HepG2 (cell line): ENCODE results near the gene ARL10. TPM values are rescaled to one million over a fixed set of nuclear protein-coding genes. Genes with fewer than 3 reads are reported as not detected.

Experiments
- AGO2 ChIP-seq: fragments of 200-400 bp; formaldehyde crosslinking; optimal IDR thresholded peaks from 2 replicates; pipeline ENCODE3; 2017; ENCODE audit warnings: mild to moderate bottlenecking, low read depth, low read length, moderate library complexity
- CCDC6 ChIP-seq: sonication (generic); formaldehyde crosslinking; IDR thresholded peaks from 2 replicates; pipeline ENCODE4 v1.8.1; 2022; ENCODE audit warnings: mild to moderate bottlenecking, missing genetic modification reagents, moderate library complexity
- DR1 ChIP-seq: sonication (generic); formaldehyde crosslinking; IDR thresholded peaks from 2 replicates; pipeline ENCODE4 v1.8.0; 2021; ENCODE audit warnings: mild to moderate bottlenecking, missing genetic modification reagents, inconsistent platforms
- FOXP1 ChIP-seq, 2 experiments: fragments of 450-650 bp in 1 of 2; IDR thresholded peaks; 2 replicates each; pipeline ENCODE4 v1.6.1; 2017 to 2018; ENCODE audit warnings: antibody characterized with exemption in 1 of 2
- HNRNPLL ChIP-seq: fragments of 200-400 bp; formaldehyde crosslinking; IDR thresholded peaks from 2 replicates; pipeline ENCODE4 v1.6.1; 2017; ENCODE audit warnings: mild to moderate bottlenecking, low read depth, low read length; ENCODE audit not compliant: poor library complexity, severe bottlenecking
- KDM3A ChIP-seq: IDR thresholded peaks from 2 replicates; pipeline ENCODE4 v1.6.1; 2018; ENCODE audit warnings: low read depth, missing compliant biosample characterization
- KLF16 ChIP-seq, 2 experiments: sonication (generic) in 1 of 2; formaldehyde crosslinking in 1 of 2; IDR thresholded peaks; 2 replicates each; pipeline versions ENCODE4 v1.6.1 to v1.8.0; 2016 to 2023; ENCODE audit warnings: missing genetic modification reagents in 2 of 2, missing compliant biosample characterization in 1 of 2
- MED1 ChIP-seq: sonication (generic); formaldehyde crosslinking; IDR thresholded peaks from 2 replicates; pipeline ENCODE4 v1.4.0; 2020; ENCODE audit warnings: missing genetic modification reagents
- PHB2 ChIP-seq: fragments of 450-650 bp; IDR thresholded peaks from 2 replicates; pipeline ENCODE4 v1.6.1; 2018; ENCODE audit not compliant: partially characterized antibody
- PHF20 ChIP-seq: sonication (generic); formaldehyde crosslinking; IDR thresholded peaks from 2 replicates; pipeline ENCODE4 v1.5.0; 2020; ENCODE audit warnings: mild to moderate bottlenecking, missing genetic modification reagents
- POLR2A ChIP-seq, 2 experiments: IDR thresholded peaks; 2 replicates each; pipeline ENCODE4 v1.6.1; 2011; ENCODE audit warnings: low read depth in 2 of 2, low read length in 2 of 2, mild to moderate bottlenecking in 1 of 2, moderate library complexity in 1 of 2; ENCODE audit not compliant: insufficient read depth in 1 of 2
- ZBTB7B ChIP-seq: sonication (generic); formaldehyde crosslinking; IDR thresholded peaks from 2 replicates; pipeline ENCODE4 v1.4.0; 2020; ENCODE audit warnings: missing genetic modification reagents
- ZNF589 ChIP-seq: sonication (generic); formaldehyde crosslinking; conservative IDR thresholded peaks from 2 replicates; pipeline ENCODE4 v1.8.0; 2022; ENCODE audit warnings: mild to moderate bottlenecking, moderate library complexity, missing genetic modification reagents
- ZNF629 ChIP-seq: sonication (generic); formaldehyde crosslinking; conservative IDR thresholded peaks from 2 replicates; pipeline ENCODE4 v1.5.0; 2020; ENCODE audit warnings: missing genetic modification reagents
- ZNF724P ChIP-seq: sonication (generic); formaldehyde crosslinking; IDR thresholded peaks from 2 replicates; pipeline ENCODE4 v1.8.0; 2022; ENCODE audit warnings: missing genetic modification reagents, borderline replicate concordance
- ZNF772 ChIP-seq: sonication (generic); formaldehyde crosslinking; IDR thresholded peaks from 2 replicates; pipeline ENCODE4 v1.5.0; 2020; ENCODE audit warnings: mild to moderate bottlenecking, missing genetic modification reagents
- polyA plus RNA-seq, 8 experiments: library from polyadenylated mRNA; depleted of rRNA in 3 of 8; stranded (reverse) in 7 of 8; unstranded in 1 of 8; fragments of >200 nt; fragmentation: Illumina TruSeq in 4 of 8; extraction: Trizol in 4 of 8; gene quantifications; 2 replicates each; pipeline versions ENCODE4 v1.2.1 to v1.2.3, GENCODE V29; 2011 to 2016; ENCODE audit warnings: low read depth in 4 of 8, missing spikeins in 1 of 8, mixed read lengths in 1 of 8; ENCODE audit not compliant: insufficient read depth in 1 of 8
- total RNA-seq, 5 experiments: library from RNA; depleted of rRNA; stranded (reverse); fragments of >200 nt; fragmentation: Illumina TruSeq; extraction: Trizol; gene quantifications; 2 replicates each; pipeline ENCODE4 v1.2.3, GENCODE V29; 2016; ENCODE audit warnings: low read depth in 1 of 5
- TF ChIP-seq, protein P1 (sequence below): sonication (generic); formaldehyde crosslinking; IDR thresholded peaks from 2 replicates; pipeline ENCODE4 v1.8.1; 2022; ENCODE audit warnings: low read depth, mild to moderate bottlenecking, missing genetic modification reagents
- TF ChIP-seq, protein P2 (sequence below): sonication (generic); formaldehyde crosslinking; IDR thresholded peaks from 2 replicates; pipeline ENCODE4 v1.5.1; 2020; ENCODE audit warnings: missing genetic modification reagents, mild to moderate bottlenecking, borderline replicate concordance
- TF ChIP-seq, protein P3 (sequence below): IDR thresholded peaks from 2 replicates; pipeline ENCODE4 v1.6.1; 2016; ENCODE audit warnings: mild to moderate bottlenecking
- TF ChIP-seq, protein P4 (sequence below): sonication (generic); formaldehyde crosslinking; IDR thresholded peaks from 2 replicates; pipeline ENCODE4 v1.8.0; 2023; ENCODE audit warnings: mild to moderate bottlenecking, missing genetic modification reagents

Gene ARL10
- total and polyA plus RNA-seq, 2 of the 13 experiments (the other 11 are each of a cell fraction or from before 2014, with no cell fraction given), result 0.18 to 0.50 TPM

DNA sequence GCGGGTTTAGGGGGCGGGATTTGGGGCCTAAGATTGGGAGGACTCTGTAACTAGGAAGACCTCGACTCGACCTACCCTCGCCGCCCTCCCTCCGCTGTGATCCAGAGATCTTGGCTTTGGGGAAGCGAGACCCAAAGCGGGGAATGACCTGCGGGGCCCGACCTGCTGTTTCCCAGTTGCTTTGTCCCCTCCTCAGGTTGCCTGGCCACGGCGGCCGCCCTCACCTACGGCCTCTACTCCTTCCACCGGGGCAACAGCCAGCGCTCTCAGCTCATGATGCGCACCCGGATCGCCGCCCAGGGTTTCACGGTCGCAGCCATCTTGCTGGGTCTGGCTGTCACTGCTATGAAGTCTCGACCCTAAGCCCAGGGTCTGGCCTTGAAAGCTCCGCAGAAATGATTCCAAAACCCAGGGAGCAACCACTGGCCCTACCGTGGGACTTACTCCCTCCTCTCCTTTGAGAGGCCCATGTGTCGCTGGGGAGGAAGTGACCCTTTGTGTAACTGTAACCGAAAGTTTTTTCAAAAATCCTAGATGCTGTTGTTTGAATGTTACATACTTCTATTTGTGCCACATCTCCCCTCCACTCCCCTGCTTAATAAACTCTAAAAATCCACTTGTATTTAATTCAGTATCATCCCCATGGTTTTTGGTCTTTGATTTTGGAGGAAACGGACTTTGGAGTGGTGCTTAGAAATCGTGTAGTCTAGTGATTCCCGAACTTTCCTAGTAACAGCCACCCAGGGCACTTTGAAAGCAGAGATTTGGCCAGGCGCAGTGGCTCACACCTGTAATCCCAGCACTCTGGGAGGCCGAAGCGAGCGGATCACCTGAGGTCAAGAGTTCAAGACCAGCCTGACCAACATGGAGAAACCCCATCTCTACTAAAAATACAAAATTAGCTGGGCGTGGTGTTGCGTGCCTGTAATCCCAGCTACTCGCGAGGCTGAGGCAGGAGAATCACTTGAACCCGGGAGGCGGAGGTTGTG, 24.1 kb downstream of the ARL10 start (continued):
- TF ChIP-seq, protein P1, sequence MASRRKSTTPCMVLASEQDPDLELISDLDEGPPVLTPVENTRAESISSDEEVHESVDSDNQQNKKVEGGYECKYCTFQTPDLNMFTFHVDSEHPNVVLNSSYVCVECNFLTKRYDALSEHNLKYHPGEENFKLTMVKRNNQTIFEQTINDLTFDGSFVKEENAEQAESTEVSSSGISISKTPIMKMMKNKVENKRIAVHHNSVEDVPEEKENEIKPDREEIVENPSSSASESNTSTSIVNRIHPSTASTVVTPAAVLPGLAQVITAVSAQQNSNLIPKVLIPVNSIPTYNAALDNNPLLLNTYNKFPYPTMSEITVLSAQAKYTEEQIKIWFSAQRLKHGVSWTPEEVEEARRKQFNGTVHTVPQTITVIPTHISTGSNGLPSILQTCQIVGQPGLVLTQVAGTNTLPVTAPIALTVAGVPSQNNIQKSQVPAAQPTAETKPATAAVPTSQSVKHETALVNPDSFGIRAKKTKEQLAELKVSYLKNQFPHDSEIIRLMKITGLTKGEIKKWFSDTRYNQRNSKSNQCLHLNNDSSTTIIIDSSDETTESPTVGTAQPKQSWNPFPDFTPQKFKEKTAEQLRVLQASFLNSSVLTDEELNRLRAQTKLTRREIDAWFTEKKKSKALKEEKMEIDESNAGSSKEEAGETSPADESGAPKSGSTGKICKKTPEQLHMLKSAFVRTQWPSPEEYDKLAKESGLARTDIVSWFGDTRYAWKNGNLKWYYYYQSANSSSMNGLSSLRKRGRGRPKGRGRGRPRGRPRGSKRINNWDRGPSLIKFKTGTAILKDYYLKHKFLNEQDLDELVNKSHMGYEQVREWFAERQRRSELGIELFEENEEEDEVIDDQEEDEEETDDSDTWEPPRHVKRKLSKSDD (CRISPR knock-in tag), result 0 out of 2 replicates have a peak, but pooled peaks have one; percentile 12
- TF ChIP-seq FOXP1 (IDR thresholded peaks at IDR 0.05) (no peak), FOXP1 (CRISPR knock-in tag; IDR thresholded peaks at IDR 0.05) (no peak), KDM3A (CRISPR knock-in tag) (0 out of 2 replicates have a peak, but pooled peaks have one; percentile 10), PHF20 (peak; percentile 70), CCDC6 (peak; percentile 46; the same call in 1 of the 2 replicates), POLR2A (IDR thresholded peaks at IDR 0.05; ENCODE audit: insufficient read depth in 1 of 2, low read depth in 2 of 2, low read length in 2 of 2) (peak; percentile 80 to 86), ZNF589 (no peak), DR1 (CRISPR knock-in tag) (0 out of 2 replicates have a peak, but pooled peaks have one; percentile 6), ZNF772 (no peak), AGO2 (peak; percentile 86), HNRNPLL (peak; percentile 63), MED1 (CRISPR knock-in tag) (0 out of 2 replicates have a peak, but pooled peaks have one; percentile 4), KLF16 (CRISPR knock-in tag; IDR thresholded peaks at IDR 0.05) (peak in 1 of 2 experiments; percentile 48; a peak in 1 of 4 replicates), ZBTB7B (CRISPR knock-in tag) (0 out of 2 replicates have a peak, but pooled peaks have one; percentile 4), PHB2 (no peak), ZNF629 (no peak), ZNF724P (CRISPR knock-in tag) (0 out of 2 replicates have a peak, but pooled peaks have one; percentile 15)
- TF ChIP-seq, protein P2, sequence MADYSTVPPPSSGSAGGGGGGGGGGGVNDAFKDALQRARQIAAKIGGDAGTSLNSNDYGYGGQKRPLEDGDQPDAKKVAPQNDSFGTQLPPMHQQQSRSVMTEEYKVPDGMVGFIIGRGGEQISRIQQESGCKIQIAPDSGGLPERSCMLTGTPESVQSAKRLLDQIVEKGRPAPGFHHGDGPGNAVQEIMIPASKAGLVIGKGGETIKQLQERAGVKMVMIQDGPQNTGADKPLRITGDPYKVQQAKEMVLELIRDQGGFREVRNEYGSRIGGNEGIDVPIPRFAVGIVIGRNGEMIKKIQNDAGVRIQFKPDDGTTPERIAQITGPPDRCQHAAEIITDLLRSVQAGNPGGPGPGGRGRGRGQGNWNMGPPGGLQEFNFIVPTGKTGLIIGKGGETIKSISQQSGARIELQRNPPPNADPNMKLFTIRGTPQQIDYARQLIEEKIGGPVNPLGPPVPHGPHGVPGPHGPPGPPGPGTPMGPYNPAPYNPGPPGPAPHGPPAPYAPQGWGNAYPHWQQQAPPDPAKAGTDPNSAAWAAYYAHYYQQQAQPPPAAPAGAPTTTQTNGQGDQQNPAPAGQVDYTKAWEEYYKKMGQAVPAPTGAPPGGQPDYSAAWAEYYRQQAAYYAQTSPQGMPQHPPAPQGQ (CRISPR knock-in tag), result no peak
- TF ChIP-seq, protein P3, sequence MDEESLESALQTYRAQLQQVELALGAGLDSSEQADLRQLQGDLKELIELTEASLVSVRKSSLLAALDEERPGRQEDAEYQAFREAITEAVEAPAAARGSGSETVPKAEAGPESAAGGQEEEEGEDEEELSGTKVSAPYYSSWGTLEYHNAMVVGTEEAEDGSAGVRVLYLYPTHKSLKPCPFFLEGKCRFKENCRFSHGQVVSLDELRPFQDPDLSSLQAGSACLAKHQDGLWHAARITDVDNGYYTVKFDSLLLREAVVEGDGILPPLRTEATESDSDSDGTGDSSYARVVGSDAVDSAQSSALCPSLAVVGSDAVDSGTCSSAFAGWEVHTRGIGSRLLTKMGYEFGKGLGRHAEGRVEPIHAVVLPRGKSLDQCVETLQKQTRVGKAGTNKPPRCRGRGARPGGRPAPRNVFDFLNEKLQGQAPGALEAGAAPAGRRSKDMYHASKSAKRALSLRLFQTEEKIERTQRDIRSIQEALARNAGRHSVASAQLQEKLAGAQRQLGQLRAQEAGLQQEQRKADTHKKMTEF, result peak; percentile 2; the same call in 1 of the 2 replicates
- TF ChIP-seq, protein P4, sequence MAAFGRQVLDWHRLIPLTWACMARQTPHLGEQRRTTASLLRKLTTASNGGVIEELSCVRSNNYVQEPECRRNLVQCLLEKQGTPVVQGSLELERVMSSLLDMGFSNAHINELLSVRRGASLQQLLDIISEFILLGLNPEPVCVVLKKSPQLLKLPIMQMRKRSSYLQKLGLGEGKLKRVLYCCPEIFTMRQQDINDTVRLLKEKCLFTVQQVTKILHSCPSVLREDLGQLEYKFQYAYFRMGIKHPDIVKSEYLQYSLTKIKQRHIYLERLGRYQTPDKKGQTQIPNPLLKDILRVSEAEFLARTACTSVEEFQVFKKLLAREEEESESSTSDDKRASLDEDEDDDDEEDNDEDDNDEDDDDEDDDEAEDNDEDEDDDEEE (CRISPR knock-in tag), result peak; percentile 21; the same call in 1 of the 2 replicates
